Measurements from ENCODE around the gene MAN1C1.
"Not testable (repeated sequence)": the region's sequence is repeated elsewhere in the genome, so short reads cannot be mapped to it uniquely, and the experiment has no call there.

MAN1C1 gene

DNA sequence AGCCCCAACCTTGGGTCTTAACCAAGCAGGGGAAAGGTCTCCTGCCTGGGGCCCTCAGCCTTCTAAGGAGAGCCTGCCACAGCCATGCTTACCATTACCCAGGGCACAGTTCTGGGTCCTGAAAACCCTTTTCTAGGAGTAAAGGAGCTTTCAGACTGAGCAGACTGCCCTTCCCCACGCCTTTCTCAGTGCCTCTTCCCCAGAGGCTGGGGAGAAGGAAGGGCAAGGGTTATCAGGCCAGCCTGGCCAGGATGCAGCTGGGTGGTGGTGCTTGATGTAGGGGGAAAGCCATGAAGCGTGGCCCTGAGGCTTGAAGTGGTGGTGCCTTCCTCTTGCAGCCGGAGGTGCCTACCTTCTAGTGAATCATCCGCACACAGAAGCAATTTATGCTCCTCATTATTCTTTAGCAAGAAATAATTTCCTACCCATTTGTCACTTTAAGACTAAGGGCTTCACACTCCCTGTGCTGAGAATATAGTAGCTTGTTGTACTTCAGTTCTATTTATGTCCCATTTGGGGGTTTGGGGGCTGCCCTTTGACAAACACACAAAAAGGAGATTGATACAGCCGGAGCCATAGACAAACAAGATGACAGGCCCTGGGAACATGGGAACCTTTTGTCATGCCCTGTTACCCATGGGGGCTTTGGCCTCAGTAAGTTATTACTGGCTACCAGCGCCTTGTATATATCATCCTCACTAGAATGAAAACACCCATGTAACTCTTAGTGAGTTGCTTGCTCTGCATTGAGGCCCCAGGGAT is 40.7 kb downstream of the MAN1C1 start:
- no peak for DNase-seq (ENCODE audit: low read depth, low spot score)

DNA sequence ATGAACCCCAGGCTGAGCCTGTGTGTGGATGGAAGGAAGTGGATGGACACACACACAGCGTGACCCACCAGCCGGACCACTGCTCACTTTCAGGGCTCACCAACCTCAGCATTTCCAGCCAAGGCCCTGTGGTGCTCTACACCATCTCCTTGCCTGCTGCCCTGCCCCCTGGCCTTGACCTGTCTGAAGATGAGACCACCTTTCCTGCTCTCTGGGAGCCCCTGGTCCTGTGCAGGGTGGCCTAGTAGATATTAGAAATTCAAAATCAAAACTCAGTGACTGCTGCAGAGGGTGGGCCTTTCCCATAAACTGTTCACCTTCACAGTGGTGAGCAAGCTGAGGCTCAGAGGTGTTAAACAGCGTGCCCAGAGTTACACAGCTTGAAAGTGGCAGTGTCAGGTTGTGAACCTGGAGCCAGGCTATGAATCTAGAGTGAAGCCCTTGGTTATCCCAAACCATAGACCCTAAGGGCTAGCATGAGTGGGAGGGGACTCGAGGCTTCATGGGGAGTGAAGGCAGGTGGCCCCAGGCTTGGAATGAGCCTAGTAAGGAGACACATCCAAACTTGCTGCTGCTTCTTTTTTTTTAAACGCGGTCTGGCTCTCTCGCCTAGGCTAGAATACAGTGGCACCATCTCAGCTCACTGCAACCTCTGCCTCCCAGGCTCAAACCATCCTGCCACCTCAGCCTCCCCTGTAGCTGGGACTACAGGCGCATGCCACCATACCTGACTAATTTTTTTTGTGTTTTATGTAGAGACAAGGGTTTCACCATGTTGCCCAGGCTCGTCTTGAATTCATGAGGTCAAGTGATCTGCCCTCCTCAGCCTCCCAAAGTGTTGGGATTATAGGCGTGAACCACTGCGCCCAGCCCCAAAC is 41.5 kb downstream of the MAN1C1 start:
- no peak for DNase-seq (ENCODE audit: low read depth, low spot score)

DNA sequence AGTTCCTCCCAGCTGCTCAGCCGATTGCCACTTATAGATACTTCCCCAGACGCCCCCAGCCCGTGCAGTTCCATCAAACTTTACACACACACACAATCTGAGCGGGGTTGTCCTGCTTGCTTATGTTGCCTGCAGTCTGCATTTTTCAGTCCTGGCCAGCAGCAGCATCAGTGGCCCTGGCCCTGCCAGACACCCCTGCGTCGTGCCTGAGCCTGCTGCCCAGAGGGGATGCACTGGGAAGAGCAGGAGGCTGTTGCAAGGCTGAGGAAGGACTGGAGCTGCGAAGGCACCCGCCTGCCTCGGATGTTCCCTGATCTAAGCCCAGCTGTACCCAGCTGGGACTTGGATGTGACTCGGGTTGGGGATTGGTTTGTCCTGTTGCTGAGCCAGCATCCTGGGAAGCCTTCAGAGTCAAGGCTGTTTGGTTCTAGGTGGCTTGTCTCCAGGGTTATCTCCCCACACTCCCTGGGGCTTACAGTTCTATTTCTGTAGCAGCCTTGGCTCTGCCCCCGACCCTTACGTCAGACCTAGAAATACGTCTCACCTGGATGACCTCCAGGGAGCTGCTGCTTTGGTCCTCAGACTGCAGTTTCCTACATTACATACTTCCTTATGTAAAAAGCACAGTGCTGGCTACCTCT is 42.3 kb downstream of the MAN1C1 start:
- no peak for DNase-seq (ENCODE audit: low read depth, low spot score)

DNA sequence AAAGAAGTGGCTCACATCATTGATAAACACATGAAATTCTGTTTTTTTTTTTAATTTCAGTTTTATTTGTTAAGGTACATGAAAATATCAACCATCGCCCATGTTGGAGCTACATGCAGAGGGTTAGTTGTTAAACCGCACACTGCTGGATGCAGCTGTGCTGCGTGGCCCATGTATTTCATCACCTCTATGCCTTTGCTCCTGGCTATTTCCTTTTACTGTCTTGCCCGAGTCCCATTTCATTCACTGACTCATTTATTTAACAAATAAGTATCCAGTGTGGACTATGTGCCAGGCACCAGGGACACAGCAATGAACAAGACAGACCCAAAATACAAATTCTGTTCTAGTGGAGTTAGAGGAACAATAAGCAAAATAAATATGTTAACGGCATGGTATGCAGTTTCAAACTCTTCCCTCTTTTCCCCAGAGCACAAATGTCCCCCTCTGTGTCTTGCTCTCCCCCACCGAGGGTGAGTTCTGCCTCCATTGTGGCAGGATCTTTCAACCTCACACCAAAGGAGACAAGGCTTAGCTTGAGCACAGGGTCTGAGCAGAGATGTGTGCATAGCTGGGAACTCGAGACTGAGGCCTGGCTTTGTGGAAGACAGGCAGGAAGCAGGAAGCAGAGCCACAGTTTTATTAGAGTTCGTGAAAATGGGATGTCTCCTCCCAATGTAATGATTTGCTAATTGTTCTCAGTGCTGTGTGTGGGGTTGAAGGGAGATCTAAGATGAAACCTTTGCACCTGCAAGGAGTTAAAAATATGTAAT is 44.6 kb downstream of the MAN1C1 start:
- no peak for DNase-seq (ENCODE audit: low read depth, low spot score)

DNA sequence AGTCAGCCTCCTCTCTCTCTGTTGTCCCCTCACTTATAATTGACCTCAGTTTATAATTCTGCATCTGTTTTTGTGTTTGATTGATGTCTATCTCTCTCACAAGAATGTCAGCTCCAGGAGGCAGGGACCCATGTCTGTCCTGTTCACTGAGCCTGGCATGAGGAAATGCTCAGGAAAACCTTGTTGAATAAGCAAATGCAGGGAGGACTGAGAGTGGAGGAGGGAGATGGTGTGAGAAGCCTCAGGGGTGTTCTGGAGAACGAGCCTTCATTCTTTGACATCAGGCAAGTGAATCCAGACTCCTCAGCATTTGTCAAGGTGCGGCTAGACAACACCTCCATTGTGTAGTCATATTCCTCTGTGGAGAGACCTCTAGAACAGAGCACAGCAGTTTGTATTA is 45.5 kb downstream of the MAN1C1 start:
- no peak for DNase-seq (ENCODE audit: low read depth, low spot score)

DNA sequence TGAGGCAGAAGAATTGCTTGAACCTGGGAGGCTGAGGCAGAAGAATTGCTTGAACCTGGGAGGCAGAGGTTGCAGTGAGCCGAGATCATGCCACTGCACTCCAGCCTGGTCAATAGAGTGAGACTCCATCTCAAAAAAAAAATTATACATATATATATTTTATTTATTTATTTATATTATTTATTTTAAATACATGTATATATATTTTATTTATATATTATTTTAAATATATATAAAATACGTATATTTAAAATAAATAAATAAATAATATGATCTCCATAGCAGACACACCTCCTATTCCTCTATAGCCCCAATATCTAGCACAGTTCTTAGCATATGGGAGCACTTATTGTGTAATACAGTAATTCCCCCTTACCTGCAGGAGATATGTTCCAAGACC is 46.4 kb downstream of the MAN1C1 start:
- not testable (repeated sequence) for DNase-seq (ENCODE audit: low read depth, low spot score)

DNA sequence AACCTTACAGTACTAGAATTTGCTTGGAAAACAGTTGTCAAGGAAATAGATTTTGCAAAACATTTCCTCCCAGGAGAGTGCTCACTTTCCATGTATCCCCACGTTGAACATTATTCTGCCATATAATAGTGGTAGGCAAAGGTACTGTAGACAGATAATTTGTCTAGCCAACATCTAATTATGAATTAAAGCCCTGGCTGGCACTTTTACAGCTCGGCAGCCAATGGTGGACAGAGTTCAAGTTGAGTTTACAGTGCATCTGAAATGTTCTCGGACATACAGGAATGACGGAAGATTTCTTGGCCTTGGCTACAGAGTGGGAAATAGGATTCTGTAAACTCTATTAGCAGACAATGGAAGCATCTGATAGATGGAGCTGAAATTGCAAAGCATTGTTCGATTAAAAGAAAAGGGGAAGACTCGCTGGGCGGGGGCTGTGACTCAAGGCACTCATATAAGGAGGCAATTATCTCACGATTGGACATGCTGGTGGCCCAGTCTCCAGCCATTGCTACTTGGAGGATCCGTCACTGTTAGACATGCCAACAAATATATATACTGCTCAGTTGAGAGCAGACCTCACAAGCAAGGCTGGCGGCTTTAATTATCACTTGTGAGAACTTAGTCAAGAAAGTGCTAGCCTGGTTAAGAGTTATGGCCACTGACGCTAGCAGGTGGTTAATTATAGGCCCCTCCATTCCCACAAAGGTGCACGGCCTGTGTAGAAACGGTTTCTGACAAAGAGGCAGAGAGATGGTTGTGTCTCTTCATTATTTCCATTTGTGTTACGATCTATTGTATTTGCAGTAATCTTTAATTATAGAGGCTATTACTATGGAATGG is 48.0 kb downstream of the MAN1C1 start:
- DNase-seq (ENCODE audit: low read depth, low spot score): no peak

DNA sequence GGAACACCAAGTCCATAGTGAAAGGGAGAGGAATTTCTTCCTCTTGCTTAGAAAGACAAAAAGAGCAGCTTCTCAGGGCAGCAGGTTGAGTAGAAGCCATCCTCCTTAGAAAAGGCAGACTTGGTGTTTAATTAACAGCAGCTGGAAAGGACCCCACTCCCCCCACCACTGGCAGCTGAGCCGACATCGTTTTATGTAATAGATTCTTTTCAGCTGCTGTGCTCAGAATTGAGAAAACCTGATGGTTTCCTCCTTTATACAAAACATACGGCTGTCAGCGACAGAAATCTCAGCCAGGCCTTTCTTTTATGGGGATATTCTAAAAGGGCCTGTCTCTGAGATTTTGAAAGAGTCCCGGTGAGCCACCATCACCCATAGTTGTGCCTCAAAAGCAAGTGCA is 49.9 kb downstream of the MAN1C1 start:
- no peak for DNase-seq (ENCODE audit: low read depth, low spot score)

DNA sequence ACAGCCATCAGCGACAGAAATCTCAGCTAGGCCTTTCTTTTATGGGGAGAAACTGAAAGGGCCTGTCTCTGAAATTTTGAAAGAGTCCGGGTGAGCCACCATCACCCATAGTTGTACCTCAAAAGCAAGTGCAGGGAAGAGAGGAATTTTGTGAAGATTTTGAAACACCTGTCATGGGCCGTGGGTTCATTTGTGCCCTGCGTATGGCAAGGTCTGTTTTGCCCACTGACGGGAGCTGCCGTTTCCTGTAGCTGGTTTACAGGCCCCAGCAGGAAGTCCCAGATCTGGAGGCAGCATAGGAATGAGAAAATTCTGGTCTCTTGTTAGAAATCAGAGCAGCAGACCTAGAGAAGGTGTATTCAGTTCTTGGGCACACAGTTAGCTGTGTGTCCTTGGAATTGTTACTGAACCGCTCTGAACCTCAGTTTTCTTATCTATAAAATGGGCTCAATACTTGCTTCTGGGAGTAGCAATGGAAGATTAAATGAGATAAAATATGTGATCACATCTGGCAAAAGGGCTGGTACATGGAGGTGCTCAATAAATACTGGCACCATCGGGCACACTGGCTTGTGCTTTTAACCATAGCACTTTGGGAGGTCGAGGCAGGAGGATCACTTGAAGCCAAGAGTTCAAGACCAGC is 52.5 kb downstream of the MAN1C1 start:
- DNase-seq (ENCODE audit: low read depth, low spot score): no peak

DNA sequence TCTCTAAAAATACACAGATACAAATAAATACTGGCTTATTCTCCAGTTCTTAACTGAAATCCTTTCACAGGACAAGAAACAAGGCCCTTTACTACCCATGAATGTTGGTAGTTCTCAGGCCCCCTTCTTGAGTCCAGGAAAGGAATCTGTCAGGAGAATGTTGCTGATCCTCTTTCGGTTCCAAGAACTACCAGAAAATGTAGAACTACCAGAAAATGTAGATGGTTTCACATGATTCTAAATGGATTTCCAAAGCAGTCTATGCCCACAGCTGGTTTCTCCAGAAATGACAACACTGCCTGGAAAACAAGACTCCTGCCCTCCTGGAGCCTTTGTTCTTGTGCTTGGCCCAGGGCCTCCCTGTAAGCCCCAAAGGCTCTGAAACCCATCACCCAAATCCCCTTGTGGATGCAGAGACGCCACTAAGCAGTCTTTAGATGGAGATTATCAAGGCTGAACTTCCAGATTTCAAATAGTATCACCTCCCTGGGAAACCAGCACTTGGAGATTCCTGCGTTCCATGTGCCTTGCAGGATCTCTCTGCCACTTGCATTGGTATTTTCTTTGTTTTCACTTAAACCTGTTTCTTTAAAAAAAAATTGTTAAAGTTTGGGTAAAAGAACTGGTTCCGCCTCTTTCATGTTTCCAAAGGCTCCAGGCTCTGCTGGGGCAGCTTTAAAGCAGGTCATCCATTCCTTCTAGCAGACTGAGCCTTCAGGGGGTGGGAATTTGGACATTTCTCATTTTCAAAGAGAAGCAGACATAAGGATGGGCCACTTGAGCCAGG is 53.4 kb downstream of the MAN1C1 start:
- no peak for DNase-seq (ENCODE audit: low read depth, low spot score)

DNA sequence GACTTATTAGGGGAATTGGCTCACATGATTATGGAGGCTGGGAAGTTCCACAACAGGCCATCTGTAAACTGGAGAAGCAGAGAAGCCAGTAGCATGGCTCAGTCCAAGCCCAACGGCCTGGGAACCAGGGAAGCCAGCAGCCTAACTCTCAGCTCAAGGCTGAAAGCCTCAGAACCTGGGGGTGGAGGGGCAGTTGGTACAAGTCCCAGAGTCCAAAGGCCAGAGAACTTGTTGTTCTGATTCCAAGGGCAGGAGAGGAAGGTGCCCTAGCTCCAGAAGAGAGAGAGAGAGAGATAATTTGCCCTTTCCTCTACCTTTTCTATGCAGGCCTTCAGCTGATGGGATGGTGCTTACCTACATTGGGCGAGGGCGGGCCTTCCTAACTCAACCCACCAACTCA is 55.3 kb downstream of the MAN1C1 start:
- DNase-seq (ENCODE audit: low read depth, low spot score): no peak

DNA sequence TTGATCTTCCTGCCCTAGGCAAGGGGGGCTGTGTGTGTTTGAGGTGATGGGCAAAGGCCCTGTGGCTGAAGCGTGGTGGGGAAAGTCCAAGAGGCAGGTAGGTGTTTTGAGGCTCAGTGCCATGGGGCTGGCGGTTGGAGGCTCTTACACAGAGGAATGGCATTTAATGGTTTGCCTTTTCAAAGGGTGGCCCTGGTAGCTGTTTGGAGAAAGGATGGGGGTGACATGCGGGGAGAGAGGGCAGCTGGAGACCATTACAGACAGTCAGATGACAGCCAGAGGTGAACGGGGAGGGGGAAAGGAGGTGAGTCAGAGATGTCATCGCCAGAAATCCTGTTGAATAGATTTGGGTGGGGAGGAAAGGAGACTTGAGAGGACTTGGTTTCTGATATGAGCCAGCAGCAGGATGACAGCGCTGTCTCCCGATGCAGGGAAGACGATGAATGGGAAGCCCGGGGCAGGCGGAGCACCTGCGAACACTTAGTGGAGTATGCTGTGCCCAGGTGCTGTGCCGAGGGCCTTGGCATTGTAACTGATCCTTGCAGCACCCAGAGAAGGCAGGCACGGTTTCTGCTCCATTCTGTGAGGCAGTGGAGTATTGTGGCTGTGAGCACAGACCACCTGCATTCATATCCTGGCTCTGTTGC is 56.3 kb downstream of the MAN1C1 start:
- no peak for DNase-seq (ENCODE audit: low read depth, low spot score)

DNA sequence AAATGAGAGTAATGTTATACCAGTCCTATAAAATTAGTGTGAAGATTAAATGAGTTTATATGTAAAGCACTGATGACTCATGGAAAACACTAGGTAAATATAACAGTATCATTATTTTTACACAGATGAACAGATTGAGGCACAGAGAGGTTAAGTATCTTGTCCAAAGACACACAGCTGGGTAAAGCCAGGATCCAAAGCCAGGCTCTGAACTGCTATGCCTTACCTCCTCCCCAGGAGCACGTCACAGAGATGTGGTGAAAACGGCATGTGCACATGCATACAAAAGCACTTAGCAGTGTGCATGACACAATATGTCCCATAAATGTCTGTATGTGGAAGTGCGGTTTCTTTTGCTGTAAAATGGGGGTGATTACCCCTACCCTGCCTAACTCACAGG is 56.9 kb downstream of the MAN1C1 start:
- DNase-seq (ENCODE audit: low read depth, low spot score): no peak

DNA sequence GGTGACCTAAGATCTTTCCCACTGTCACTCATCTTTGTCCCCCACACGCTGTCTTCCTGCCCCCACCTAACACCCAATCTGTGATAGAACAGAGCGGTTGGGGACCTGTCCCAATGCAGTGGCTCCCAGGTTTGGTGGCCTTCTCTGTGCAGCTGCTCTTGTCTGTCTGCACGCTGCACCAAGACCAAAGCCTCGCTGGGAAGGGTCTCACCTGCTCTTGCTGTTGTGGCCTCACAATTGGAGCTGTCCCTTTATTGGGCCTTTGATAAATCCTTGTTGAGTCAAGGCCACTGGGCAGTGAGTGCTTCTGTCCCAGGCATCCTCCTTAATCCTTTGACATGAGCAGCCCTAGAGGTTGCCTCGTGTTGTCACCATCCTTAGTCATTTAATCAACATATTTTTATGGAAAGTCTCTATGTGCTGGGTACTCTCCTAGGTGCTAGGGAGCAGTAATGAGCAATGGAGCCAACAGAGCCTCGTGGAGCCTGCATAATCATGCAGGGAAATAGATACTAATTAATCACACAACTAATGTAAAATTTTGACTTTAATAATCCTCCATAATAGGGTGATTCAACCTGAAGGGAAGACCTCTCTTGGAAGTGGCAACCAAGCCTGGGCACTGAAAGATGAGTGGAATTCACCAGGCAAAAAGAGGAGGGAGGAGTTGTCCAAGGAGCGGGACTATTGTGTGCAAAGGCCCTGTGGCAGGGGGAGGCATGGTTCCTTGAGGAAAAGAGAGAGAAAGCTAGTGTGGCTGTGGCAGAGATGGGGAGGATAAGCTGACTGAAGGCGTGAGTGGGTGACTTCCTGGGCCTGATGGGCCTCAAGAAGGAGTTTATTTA is 57.6 kb downstream of the MAN1C1 start:
- no peak for DNase-seq (ENCODE audit: low read depth, low spot score)

DNA sequence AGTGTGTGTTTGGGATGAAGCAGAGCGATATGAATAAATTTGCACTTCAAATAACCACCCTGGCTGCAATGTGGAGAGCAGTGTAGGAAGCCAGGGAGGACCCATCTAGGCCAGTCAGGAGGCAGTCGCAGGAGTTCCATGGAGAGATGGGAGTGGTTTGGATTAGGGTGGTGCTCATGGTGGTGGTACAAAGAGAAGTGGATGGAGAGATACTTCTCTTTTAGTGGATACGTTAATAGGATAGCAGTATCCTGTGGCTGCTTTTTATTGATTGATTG is 58.2 kb downstream of the MAN1C1 start:
- no peak for DNase-seq (ENCODE audit: low read depth, low spot score)

DNA sequence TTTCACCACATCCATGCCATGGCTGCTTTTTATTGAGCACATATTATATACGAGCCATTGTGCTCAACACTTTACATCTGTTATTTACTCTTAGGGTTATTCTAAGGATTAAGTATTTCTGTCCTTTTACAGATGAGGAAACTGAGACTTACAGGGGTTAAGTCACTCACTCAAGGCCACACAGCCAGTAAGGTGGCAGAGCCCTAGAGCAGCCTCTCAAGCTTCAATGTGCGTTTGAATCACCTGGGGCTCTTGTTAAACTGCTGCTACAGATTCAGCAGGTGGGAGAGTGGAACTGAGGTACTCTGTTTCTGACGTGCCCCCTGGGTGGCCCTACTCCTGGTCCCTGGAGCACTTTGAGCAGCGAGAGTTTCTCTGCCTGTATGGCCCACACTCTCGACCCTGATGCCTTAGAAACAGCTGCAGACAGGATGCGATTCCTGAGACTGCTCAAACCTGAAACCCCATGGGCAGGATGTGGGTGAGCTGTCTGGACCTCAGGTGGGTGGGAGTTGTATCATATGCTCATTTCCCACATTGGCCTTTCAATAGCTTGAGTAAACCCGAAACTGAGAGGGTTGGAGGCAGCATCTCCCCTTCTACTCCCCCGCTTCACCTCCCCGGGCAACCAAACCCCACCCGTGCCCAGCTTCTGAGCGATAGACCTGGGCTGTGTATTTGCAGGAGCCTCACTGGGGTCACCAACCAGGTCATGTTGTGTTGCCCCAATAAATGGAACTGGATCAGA is 59.3 kb downstream of the MAN1C1 start:
- DNase-seq (ENCODE audit: low read depth, low spot score): no peak

DNA sequence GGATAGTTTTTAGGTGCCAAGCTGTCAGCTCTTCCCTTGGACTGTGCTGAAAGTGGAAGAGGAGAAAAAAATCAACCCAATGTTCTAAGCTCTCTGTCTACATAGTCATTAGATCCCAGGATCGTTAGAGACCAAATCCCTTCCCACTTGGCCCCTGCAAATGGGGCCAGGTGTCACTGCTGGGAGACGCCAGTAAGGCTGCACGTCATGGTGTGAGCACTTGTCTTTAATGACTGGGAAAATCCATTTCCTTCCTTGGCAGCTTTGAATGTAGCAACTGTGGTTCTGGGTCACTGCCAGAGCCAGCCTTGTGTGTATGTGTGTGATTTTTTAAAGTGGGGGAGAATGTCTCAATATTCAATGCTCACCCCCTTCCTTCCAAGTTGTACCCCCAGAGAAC is 59.9 kb downstream of the MAN1C1 start:
- DNase-seq (ENCODE audit: low read depth, low spot score): no peak

All from smooth muscle cell of the brain vasculature (primary cell).